Activated naive CD4-positive, alpha-beta T cell treated with anti-CD3 and anti-CD28 coated beads, Interleukin-2, amount 50 U/mL, for 24 hours (primary cell): ENCODE results near the gene DMRTA2.

ENCODE experiments used
- H3K27ac Mint-ChIP-seq: one replicate; pipeline ENCODE4 v1.8.0; 2021; ENCODE audit warnings: mild to moderate bottlenecking, mixed read lengths
- H3K27me3 Mint-ChIP-seq: one replicate; pipeline ENCODE4 v1.8.0; 2021; ENCODE audit warnings: mixed read lengths
- H3K36me3 Mint-ChIP-seq: one replicate; pipeline ENCODE4 v1.8.0; 2021; ENCODE audit warnings: mixed read lengths
- H3K4me1 Mint-ChIP-seq: one replicate; pipeline ENCODE4 v1.8.0; 2021; ENCODE audit warnings: mixed read lengths
- H3K4me3 Mint-ChIP-seq: one replicate; pipeline ENCODE4 v1.8.0; 2021; ENCODE audit warnings: mild to moderate bottlenecking, mixed read lengths
- H3K9me3 Mint-ChIP-seq: one replicate; pipeline ENCODE4 v1.8.0; 2021; ENCODE audit warnings: mixed read lengths

DMRTA2 gene

GRCh38 chr1:50369008-50369634 lies 54.1 kb downstream of the DMRTA2 start:
- Mint-ChIP-seq H3K27me3 (peaks cover 29% of the 10 kb centered on the region), H3K4me1 (no peaks in the 10 kb centered on the region), H3K4me3 (no peak overlapping the region), H3K9me3 (no peaks in the 10 kb centered on the region), H3K36me3 (no peaks in the 10 kb centered on the region), H3K27ac (no peak overlapping the region)

- Mint-ChIP-seq H3K27me3 (peaks cover 29% of the 10 kb centered on the region), H3K4me3 (no peak overlapping the region), H3K9me3 (no peaks in the 10 kb centered on the region), H3K36me3 (no peaks in the 10 kb centered on the region), H3K27ac (no peak overlapping the region), H3K4me1 (no peaks in the 10 kb centered on the region)
Measured at GRCh38 chr1:50368179-50369007, 54.9 kb downstream of the DMRTA2 start.
